Left ventricle myocardium inferior (tissue), 1 donor: Measurements from ENCODE around the gene ZNF383. TPM values are rescaled to one million over a fixed set of nuclear protein-coding genes. Genes with fewer than 3 reads are reported as not detected.
"Not testable (repeated sequence)": the region's sequence is repeated elsewhere in the genome, so short reads cannot be mapped to it uniquely, and the experiment has no call there.

Experiments used
- DNase-seq: peaks from one replicate; pipeline ENCODE4 v3.0.0-alpha.2; 2020
- H3K27ac ChIP-seq: fragments of 200-600 bp; replicated peaks from 2 replicates; pipeline ENCODE4 v1.8.0; 2021
- H3K27me3 ChIP-seq: fragments of 200-600 bp; 2 replicates; pipeline ENCODE4 v1.8.0; 2021; ENCODE audit warnings: low read depth
- H3K36me3 ChIP-seq: fragments of 200-600 bp; 2 replicates; pipeline ENCODE4 v1.8.0; 2021
- H3K4me1 ChIP-seq: fragments of 200-600 bp; 2 replicates; pipeline ENCODE4 v1.8.0; 2021
- H3K4me3 ChIP-seq: fragments of 200-600 bp; 2 replicates; pipeline ENCODE4 v1.8.0; 2021; ENCODE audit warnings: mild to moderate bottlenecking, moderate library complexity
- H3K9me3 ChIP-seq: fragments of 200-600 bp; replicated peaks from 2 replicates; pipeline ENCODE4 v1.8.0; 2021
- intact Hi-C: fragments of 100-400 bp; cut with micrococcal nuclease; formaldehyde crosslinking; loops from one replicate; pipeline ENCODE4 v1.11.0; 2022
- total RNA-seq: library from RNA; stranded (reverse); fragmentation: NEBNext Ultra II Directional; extraction: Animal tissue kit (Norgen Biotek cat#: 25700); gene quantifications from one replicate; pipeline ENCODE4 v1.2.1, GENCODE V29; 2021
- TF ChIP-seq, protein P1 (sequence below): fragments of 200-600 bp; IDR thresholded peaks from 2 replicates; pipeline ENCODE4 v1.8.0; 2021; ENCODE audit warnings: antibody characterized with exemption, mild to moderate bottlenecking, borderline replicate concordance
- donor health status: DM: no; HTN: yes; CAD: no; lungs with severe emphysema.

The ZNF383 gene
- total RNA-seq, 1 donor from 2014 or later, result 8.9 TPM

DNA sequence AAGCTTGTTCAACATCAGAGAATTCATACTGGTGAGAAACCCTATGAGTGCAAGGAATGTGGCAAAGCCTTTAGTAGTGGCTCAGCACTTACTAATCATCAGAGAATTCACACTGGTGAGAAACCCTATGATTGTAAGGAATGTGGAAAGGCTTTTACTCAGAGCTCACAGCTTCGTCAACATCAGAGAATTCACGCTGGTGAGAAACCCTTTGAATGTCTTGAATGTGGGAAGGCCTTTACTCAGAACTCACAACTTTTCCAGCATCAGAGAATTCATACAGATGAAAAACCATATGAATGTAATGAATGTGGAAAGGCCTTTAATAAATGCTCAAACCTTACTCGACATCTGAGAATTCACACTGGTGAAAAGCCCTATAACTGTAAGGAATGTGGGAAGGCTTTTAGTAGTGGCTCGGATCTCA is 25.2 kb downstream of the ZNF383 start:
- Histone ChIP-seq H3K36me3 (peaks cover 92% of the 10 kb centered on the region), H3K27me3 (no peaks in the 10 kb centered on the region), H3K27ac (no peak overlapping the region), H3K4me3 (no peak overlapping the region), H3K9me3 (peaks cover 100% of the 10 kb centered on the region), H3K4me1 (no peaks in the 10 kb centered on the region)
- intact Hi-C loops, result no loop called here
- no peak for DNase-seq
- TF ChIP-seq, protein P1, sequence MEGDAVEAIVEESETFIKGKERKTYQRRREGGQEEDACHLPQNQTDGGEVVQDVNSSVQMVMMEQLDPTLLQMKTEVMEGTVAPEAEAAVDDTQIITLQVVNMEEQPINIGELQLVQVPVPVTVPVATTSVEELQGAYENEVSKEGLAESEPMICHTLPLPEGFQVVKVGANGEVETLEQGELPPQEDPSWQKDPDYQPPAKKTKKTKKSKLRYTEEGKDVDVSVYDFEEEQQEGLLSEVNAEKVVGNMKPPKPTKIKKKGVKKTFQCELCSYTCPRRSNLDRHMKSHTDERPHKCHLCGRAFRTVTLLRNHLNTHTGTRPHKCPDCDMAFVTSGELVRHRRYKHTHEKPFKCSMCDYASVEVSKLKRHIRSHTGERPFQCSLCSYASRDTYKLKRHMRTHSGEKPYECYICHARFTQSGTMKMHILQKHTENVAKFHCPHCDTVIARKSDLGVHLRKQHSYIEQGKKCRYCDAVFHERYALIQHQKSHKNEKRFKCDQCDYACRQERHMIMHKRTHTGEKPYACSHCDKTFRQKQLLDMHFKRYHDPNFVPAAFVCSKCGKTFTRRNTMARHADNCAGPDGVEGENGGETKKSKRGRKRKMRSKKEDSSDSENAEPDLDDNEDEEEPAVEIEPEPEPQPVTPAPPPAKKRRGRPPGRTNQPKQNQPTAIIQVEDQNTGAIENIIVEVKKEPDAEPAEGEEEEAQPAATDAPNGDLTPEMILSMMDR, result no peak

DNA sequence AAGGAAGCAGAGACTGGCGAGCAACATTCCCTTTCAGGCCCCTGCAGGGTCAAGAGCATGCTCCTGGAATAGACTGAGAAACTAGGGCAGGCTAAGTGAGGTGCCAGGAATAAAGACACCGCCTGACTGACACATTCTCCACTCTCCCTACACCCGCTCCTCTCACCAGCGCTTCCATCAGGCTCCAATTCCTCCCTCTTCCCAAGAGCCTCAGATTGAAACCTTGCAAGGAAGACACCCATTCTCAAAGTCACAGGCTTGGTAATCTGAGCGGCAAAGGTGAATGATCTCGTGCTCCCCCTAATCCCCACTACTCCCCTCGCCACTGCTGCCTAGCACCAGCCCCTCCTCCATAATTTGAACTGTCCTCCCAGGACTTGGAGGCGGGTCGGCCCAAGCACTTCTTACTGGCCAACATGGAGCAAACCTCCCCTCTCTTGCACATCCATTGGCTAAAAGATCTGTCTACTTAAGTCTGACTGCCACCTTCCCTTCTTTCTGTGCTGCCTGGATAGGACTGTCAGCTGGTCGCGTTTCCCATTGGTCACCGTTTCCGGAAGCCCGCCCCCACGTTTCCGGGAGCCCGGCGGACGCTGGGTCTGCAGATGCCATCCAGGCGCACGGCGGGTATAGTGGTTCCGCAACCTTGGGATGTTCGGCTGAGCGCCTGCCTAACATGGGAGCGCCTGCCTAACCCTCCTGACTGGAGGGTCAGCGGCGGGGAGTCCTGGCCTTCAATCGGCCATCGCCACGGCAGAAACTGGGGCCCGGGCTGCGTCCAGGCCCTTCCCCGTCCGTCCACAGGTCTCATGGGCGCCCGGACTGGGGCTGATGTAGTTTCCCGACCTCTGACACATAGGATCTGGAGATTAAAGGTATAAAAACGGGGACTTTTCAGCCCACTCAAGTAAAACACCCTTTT is 33.6 kb downstream of the ZNF383 start:
- TF ChIP-seq, protein P1, result no peak
- intact Hi-C loops, result no loop called here

DNA sequence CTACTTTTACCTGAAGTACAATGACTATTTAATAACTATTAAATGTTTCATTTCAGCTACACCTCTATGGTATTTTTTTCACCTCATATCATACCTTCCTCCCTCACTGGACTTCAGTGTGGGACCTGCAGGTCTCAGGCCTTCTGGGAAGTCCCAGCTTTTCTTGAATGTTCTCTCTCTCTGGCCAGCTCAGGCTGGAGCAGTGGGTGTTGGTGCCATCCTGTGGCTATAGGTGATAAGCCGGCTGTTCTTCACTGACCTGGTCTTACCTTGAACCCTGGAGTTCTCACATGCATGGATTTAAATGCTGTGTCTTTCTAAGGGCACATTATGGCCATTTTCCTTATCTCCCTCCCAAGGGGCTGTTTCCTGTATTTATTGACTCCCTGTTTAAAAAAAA is 45.0 kb downstream of the ZNF383 start:
- H3K9me3 ChIP-seq, H3K27me3 ChIP-seq, H3K36me3 ChIP-seq, intact Hi-C loops, H3K4me1 ChIP-seq, H3K4me3 ChIP-seq, H3K27ac ChIP-seq, DNase-seq: not testable (repeated sequence)
- TF ChIP-seq, protein P1, result peak; percentile 12

More for the DNA sequence above, 33.6 kb downstream of the ZNF383 start:
- peak overlapping the region; percentile 90 for H3K27ac ChIP-seq
- DNase-seq, result peak; percentile 87
- no peaks in the 10 kb centered on the region for H3K27me3 ChIP-seq
- H3K4me3 ChIP-seq, result peak overlapping the region; percentile 85
- peaks cover 22% of the 10 kb centered on the region for H3K4me1 ChIP-seq
- peaks cover 18% of the 10 kb centered on the region for H3K36me3 ChIP-seq
- H3K9me3 ChIP-seq, result peaks cover 78% of the 10 kb centered on the region

DNA sequence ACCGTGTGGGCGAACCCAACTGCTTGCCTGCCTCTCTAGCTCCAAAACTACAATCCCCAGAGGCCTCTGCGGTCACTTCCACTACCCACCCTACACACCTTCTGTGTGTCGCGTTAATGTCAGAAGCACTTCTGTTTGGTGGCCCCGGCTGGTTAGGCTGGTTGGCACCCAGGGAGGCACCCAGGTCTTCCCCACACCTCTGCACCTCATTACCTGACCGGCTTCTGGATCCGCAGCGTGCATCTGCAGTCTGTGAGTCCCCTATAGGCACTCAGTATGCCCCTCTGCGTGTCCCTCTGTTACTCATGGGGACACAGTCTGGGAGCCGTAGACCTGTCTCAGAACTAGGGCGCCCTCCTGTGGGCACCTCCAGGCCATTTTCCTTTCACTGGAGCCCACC is 49.0 kb downstream of the ZNF383 start:
- H3K9me3 ChIP-seq, H3K36me3 ChIP-seq, DNase-seq, H3K4me3 ChIP-seq, H3K4me1 ChIP-seq, H3K27me3 ChIP-seq, intact Hi-C loops, H3K27ac ChIP-seq: not testable (repeated sequence)

DNA sequence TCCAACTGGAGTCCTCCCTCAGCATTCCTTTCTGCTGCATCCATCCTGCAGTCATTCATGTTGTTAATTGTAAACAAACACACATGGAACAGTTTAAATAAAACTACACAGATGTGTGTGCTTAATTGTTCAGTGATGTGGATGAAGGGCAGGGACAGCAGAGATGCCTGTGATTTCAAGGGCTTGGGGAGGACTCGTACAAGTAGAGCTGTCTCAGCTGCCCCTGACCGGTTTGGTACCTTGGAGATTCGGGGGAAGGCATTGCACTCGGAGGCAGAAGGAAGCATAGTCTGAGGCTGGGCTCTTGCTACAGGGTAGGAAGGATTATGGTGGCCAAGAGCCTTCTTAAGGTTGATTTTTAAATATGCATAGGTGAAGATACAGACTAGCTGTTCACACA is 49.7 kb downstream of the ZNF383 start:
- intact Hi-C loops, H3K9me3 ChIP-seq, H3K36me3 ChIP-seq, DNase-seq, H3K4me3 ChIP-seq, H3K27ac ChIP-seq, H3K4me1 ChIP-seq, H3K27me3 ChIP-seq: not testable (repeated sequence)

DNA sequence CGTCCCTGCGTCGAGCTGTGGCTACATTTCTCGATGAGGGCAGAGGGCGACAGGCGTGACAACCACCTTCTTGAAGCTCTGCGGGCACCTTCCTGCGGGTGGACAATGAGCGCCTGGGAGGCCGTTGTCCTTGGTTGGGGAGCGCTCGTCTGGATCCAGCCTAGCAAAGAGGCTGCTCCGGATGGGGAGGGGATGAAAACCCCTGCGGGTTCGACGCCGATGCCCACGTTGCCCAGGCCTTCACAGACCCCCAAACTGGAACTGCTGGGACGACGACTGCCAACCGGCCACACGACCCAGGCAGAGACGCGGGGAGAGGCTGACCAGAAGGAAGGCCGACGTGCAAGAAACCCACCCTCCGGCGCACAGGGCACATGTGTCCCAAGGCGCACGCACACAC is 62.6 kb downstream of the ZNF383 start:
- H3K4me1 ChIP-seq, H3K27ac ChIP-seq, DNase-seq, H3K4me3 ChIP-seq, H3K36me3 ChIP-seq, H3K9me3 ChIP-seq, H3K27me3 ChIP-seq, intact Hi-C loops: not testable (repeated sequence)

DNA sequence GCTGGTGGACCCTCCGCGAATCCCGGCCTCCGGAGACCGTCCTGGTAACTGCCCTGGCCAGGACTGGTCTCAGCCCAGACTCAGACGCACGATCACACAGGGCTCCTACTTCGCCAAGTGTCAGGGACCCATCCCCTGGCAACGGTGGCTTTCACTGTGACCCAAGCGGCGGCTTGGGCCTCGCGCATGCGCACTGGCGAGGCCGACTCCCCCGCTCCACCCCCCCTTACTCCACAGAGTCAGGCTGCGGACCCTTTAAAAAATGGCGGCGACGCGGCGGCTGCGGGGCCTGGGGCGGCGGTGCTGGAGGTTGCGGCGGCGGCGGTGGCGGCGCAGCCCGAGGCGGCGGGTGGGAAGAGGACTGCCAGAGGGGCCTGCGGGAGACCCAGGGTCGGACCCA is 66.0 kb downstream of the ZNF383 start:
- intact Hi-C loops, H3K9me3 ChIP-seq, DNase-seq, H3K27ac ChIP-seq, H3K36me3 ChIP-seq, H3K4me1 ChIP-seq, H3K4me3 ChIP-seq, H3K27me3 ChIP-seq: not testable (repeated sequence)

DNA sequence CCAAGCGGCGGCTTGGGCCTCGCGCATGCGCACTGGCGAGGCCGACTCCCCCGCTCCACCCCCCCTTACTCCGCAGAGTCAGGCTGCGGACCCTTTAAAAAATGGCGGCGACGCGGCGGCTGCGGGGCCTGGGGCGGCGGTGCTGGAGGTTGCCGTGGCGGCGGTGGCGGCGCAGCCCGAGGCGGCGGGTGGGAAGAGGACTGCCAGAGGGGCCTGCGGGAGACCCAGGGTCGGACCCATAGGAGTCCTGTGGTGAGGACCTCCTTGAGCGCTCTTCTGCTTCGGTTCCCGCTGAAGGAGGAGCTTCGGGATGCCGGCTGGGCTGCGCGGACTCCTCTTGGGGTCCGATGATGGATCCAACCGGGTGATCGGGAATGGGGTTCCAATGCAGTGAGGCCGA is 71.2 kb downstream of the ZNF383 start:
- H3K27ac ChIP-seq, intact Hi-C loops, H3K27me3 ChIP-seq, H3K4me1 ChIP-seq, H3K4me3 ChIP-seq: not testable (repeated sequence)
- Histone ChIP-seq H3K9me3 (peaks cover 15% of the 10 kb centered on the region), H3K36me3 (peaks cover 13% of the 10 kb centered on the region)
- DNase-seq, result peak; percentile 29

DNA sequence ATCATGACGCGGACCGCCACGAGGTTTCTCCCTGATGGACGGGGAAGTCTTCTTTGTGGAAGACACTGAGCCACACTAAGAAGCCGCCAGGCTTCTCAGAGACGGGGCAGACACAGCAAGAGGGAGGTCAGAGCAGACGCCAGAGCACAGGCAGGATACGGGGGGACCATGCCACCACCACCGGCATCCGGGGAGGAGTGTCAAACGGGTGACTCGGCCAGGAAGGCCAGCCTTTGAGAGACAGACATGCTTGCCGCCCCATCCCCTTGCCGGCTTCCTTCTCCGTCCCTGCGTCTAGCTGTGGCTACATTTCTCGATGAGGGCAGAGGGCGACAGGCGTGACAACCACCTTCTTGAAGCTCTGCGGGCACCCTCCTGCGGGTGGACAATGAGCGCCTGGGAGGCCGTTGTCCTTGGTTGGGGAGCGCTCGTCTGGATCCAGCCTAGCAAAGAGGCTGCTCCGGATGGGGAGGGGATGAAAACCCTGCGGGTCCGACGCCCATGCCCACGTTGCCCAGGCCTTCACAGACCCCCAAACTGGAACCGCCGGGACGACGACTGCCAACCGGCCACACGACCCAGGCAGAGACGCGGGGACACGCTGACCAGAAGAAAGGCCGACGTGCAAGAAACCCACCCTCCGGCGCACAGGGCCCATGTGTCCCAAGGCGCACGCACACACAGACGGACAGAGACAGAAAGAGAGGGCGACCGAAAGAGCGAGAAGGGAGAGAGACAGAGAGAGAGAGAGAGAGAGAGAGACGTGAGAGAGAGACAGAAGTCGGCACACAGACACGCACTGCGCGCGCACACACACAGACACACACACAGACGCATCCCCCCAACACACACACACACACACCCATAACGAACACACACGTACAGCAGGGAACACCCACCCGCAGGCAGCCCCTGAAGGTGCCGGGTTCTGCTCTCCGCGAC is 75.3 kb downstream of the ZNF383 start:
- intact Hi-C loops, H3K4me1 ChIP-seq, H3K4me3 ChIP-seq, H3K27ac ChIP-seq, H3K27me3 ChIP-seq: not testable (repeated sequence)
- Histone ChIP-seq H3K9me3 (peaks cover 15% of the 10 kb centered on the region), H3K36me3 (peaks cover 13% of the 10 kb centered on the region)
- peak; percentile 47 for DNase-seq

DNA sequence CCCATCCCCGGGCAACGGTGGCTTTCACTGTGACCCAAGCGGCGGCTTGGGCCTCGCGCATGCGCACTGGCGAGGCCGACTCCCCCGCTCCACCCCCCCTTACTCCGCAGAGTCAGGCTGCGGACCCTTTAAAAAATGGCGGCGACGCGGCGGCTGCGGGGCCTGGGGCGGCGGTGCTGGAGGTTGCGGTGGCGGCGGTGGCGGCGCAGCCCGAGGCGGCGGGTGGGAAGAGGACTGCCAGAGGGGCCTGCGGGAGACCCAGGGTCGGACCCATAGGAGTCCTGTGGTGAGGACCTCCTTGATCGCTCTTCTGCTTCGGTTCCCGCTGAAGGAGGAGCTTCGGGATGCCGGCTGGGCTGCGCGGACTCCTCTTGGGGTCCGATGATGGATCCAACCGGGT is 76.2 kb downstream of the ZNF383 start:
- H3K27ac ChIP-seq, H3K4me3 ChIP-seq, H3K4me1 ChIP-seq, DNase-seq, H3K27me3 ChIP-seq, intact Hi-C loops: not testable (repeated sequence)
- Histone ChIP-seq H3K36me3 (peaks cover 11% of the 10 kb centered on the region), H3K9me3 (peaks cover 13% of the 10 kb centered on the region)
